SK-N-SH (cell line): ENCODE measurements around the gene SMIM14. TPM values are rescaled to one million over a fixed set of nuclear protein-coding genes. Genes with fewer than 3 reads are reported as not detected.

Experiments used
- CTCF ChIA-PET: fragments of 300-600, 350-600 bp; formaldehyde crosslinking; extraction: SDS; loops from one replicate; lab custom pipeline; 2021; lab: Yijun Ruan, JAX
- POLR2A ChIA-PET: fragments of 350-600 bp; sonication (Branson Sonifier 250); formaldehyde crosslinking; extraction: SDS; loops from one replicate; lab custom pipeline; 2020; ENCODE audit warnings: antibody characterized with exemption, inconsistent platforms; lab: Yijun Ruan, JAX
- DNase-seq: peaks from one replicate; pipeline ENCODE4 v3.0.0; 2012
- H2AFZ ChIP-seq: fragments of 200-600 bp; sonication (generic); 2 replicates; pipeline ENCODE4 v1.8.1; 2016; ENCODE audit warnings: antibody characterized with exemption, mild to moderate bottlenecking, low read depth
- H3F3A ChIP-seq: fragments of 200-600 bp; sonication (generic); replicated peaks from 2 replicates; pipeline ENCODE3; 2016; ENCODE audit warnings: antibody characterized with exemption, mild to moderate bottlenecking; ENCODE audit not compliant: insufficient read depth
- H3K27ac ChIP-seq, 2 experiments: fragments of 200-500 bp in 1 of 2; fragments of 200-600 bp in 1 of 2; sonication (Bioruptor generic) in 1 of 2; sonication (generic), shearing (Covaris generic) in 1 of 2; 2 replicates each; pipeline versions ENCODE4 v1.5.1 to v1.6.1; 2014 to 2016; ENCODE audit warnings: low read depth in 2 of 2, inconsistent platforms in 1 of 2, low read length in 1 of 2, mild to moderate bottlenecking in 1 of 2, mixed read lengths in 1 of 2
- H3K27me3 ChIP-seq: fragments of 200-600 bp; sonication (generic), shearing (Covaris generic); 2 replicates; pipeline ENCODE4 v1.6.1; 2016; ENCODE audit warnings: mixed run types; ENCODE audit not compliant: insufficient read depth
- H3K36me3 ChIP-seq, 2 experiments: fragments of 200-500 bp in 1 of 2; fragments of 200-600 bp in 1 of 2; sonication (Bioruptor generic) in 1 of 2; sonication (generic) in 1 of 2; replicated peaks in 1 of 2; 2 replicates each; pipeline versions ENCODE3 to v1.5.1; 2014 to 2016; ENCODE audit warnings: low read length in 1 of 2, mild to moderate bottlenecking in 1 of 2; ENCODE audit not compliant: insufficient read depth in 2 of 2, control insufficient read depth in 1 of 2
- H3K4me1 ChIP-seq, 2 experiments: fragments of 200-500 bp in 1 of 2; fragments of 200-600 bp in 1 of 2; sonication (Bioruptor generic) in 1 of 2; sonication (generic), shearing (Covaris generic) in 1 of 2; 2 replicates each; pipeline versions ENCODE4 v1.5.1 to v1.6.1; 2014 to 2016; ENCODE audit warnings: low read depth in 1 of 2, low read length in 1 of 2, mixed run types in 1 of 2; ENCODE audit not compliant: insufficient read depth in 2 of 2, control insufficient read depth in 1 of 2
- H3K4me2 ChIP-seq: fragments of 200-600 bp; sonication (generic), shearing (Covaris generic); 2 replicates; pipeline ENCODE4 v1.6.1; 2017; ENCODE audit warnings: mixed run types
- H3K4me3 ChIP-seq, 2 experiments: fragments of 200-500 bp in 1 of 2; fragments of 200-600 bp in 1 of 2; sonication (Bioruptor generic) in 1 of 2; sonication (generic), shearing (Covaris generic) in 1 of 2; 2 replicates each; pipeline versions ENCODE4 v1.5.1 to v1.8.1; 2014 to 2016; ENCODE audit warnings: low read depth in 2 of 2, inconsistent platforms in 1 of 2, low read length in 1 of 2, mild to moderate bottlenecking in 1 of 2, mixed read lengths in 1 of 2, moderate library complexity in 1 of 2
- H3K79me2 ChIP-seq: fragments of 200-600 bp; sonication (generic); 2 replicates; pipeline ENCODE4 v1.8.1; 2017; ENCODE audit warnings: mild to moderate bottlenecking; ENCODE audit not compliant: insufficient read depth
- H3K9ac ChIP-seq: fragments of 200-600 bp; sonication (generic); 2 replicates; pipeline ENCODE4 v1.6.1; 2017; ENCODE audit warnings: mixed run types
- H3K9me2 ChIP-seq: fragments of 200-600 bp; sonication (generic); 2 replicates; pipeline ENCODE4 v1.6.1; 2017; ENCODE audit warnings: mixed run types
- H3K9me3 ChIP-seq: fragments of 200-600 bp; sonication (generic); 2 replicates; pipeline ENCODE4 v1.6.1; 2017; ENCODE audit warnings: mixed run types, mild to moderate bottlenecking, moderate library complexity
- H4K20me1 ChIP-seq: fragments of 200-600 bp; sonication (generic); 2 replicates; pipeline ENCODE4 v1.6.1; 2017; ENCODE audit warnings: mild to moderate bottlenecking, mixed run types; ENCODE audit not compliant: insufficient read depth
- CHD2 ChIP-seq: fragments of 150-350 bp; IDR thresholded peaks from 2 replicates; pipeline ENCODE4 v1.6.1; 2018; ENCODE audit warnings: low read length; ENCODE audit not compliant: partially characterized antibody
- CTCF ChIP-seq: fragments of 200-600 bp; sonication (generic); IDR thresholded peaks from 2 replicates; pipeline ENCODE4 v1.6.1; 2017; ENCODE audit warnings: antibody characterized with exemption, mild to moderate bottlenecking, moderate library complexity
- ELF1 ChIP-seq: IDR thresholded peaks from 2 replicates; pipeline ENCODE4 v1.4.0; 2012
- EP300 ChIP-seq, 2 experiments: IDR thresholded peaks; 2 replicates each; pipeline versions ENCODE4 v1.4.0 to v1.6.1; 2012; ENCODE audit warnings: borderline replicate concordance in 1 of 2, low read depth in 1 of 2, low read length in 1 of 2
- EZH2phosphoT487 ChIP-seq: fragments of 200-600 bp; sonication (generic); IDR thresholded peaks from 2 replicates; pipeline ENCODE4 v1.6.1; 2017; ENCODE audit warnings: low read depth, mixed run types, mild to moderate bottlenecking, antibody characterized with exemption, moderate library complexity, borderline replicate concordance
- FOXM1 ChIP-seq: IDR thresholded peaks from 2 replicates; pipeline ENCODE4 v1.4.0; 2012; ENCODE audit warnings: low read depth, mild to moderate bottlenecking
- GABPA ChIP-seq: IDR thresholded peaks from 2 replicates; pipeline ENCODE4 v1.4.0; 2012; ENCODE audit warnings: low read depth, mild to moderate bottlenecking
- IRF3 ChIP-seq: fragments of 150-350 bp; IDR thresholded peaks from 2 replicates; pipeline ENCODE4 v1.6.1; 2016; ENCODE audit warnings: mild to moderate bottlenecking, low read depth, low read length
- MEF2A ChIP-seq: IDR thresholded peaks from 2 replicates; pipeline ENCODE4 v1.4.0; 2012; ENCODE audit warnings: low read depth, borderline replicate concordance
- NFIC ChIP-seq: IDR thresholded peaks from 2 replicates; pipeline ENCODE4 v1.4.0; 2012; ENCODE audit warnings: borderline replicate concordance
- RCOR1 ChIP-seq: fragments of 150-350 bp; IDR thresholded peaks from 2 replicates; pipeline ENCODE4 v1.6.1; 2017; ENCODE audit warnings: antibody characterized with exemption, low read length
- RFX5 ChIP-seq: IDR thresholded peaks from 2 replicates; pipeline ENCODE4 v1.6.1; 2012; ENCODE audit warnings: mild to moderate bottlenecking, improper control_type of control experiment, low read length
- RXRA ChIP-seq: IDR thresholded peaks from 2 replicates; pipeline ENCODE4 v1.4.0; 2012; ENCODE audit warnings: low read depth, mild to moderate bottlenecking, borderline replicate concordance
- SIN3A ChIP-seq: IDR thresholded peaks from 2 replicates; pipeline ENCODE4 v1.6.1; 2012; ENCODE audit warnings: low read depth, mild to moderate bottlenecking, low read length, moderate library complexity, borderline replicate concordance
- TAF1 ChIP-seq: IDR thresholded peaks from 2 replicates; pipeline ENCODE4 v1.6.1; 2012; ENCODE audit warnings: low read depth, mild to moderate bottlenecking, low read length, moderate library complexity, borderline replicate concordance
- TEAD4 ChIP-seq: IDR thresholded peaks from 2 replicates; pipeline ENCODE4 v1.4.0; 2012; ENCODE audit warnings: mild to moderate bottlenecking, borderline replicate concordance; ENCODE audit not compliant: insufficient read depth
- USF1 ChIP-seq: IDR thresholded peaks from 2 replicates; pipeline ENCODE4 v1.4.0; 2012; ENCODE audit warnings: low read depth, borderline replicate concordance
- USF2 ChIP-seq: fragments of 150-350 bp; IDR thresholded peaks from 2 replicates; pipeline ENCODE4 v1.6.1; 2017; ENCODE audit warnings: antibody characterized with exemption, low read length, low read depth, borderline replicate concordance
- YY1 ChIP-seq: IDR thresholded peaks from 2 replicates; pipeline ENCODE4 v1.4.0; 2012; ENCODE audit warnings: low read depth, mild to moderate bottlenecking
- WGBS: methylation state at CpG from one replicate; pipeline ENCODE4 v1.1.6; 2017; ENCODE audit warnings: low lambda C conversion rate; 5-methylcytosine and 5-hydroxymethylcytosine counted together
- polyA plus RNA-seq, 3 experiments: library from polyadenylated mRNA; depleted of rRNA; stranded (reverse); fragments of >200 nt; gene quantifications; 2 replicates each; pipeline ENCODE4 v1.2.3, GENCODE V29; 2012

Gene SMIM14
- polyA plus RNA-seq, 1 of the 3 experiments (the other 2 are of a cell fraction) = 12.6 TPM

GRCh38 chr4:39620551-39621313, 17.9 kb downstream of the SMIM14 start:
- H3K4me1 ChIP-seq = peaks cover 0 to 14% of the 10 kb centered on the region in 2 experiments; a peak in 3 of 4 replicates
- peaks cover 52% of the 10 kb centered on the region for H3K79me2 ChIP-seq
- no peaks in the 10 kb centered on the region for H3K9me3 ChIP-seq
- H3K9ac ChIP-seq = peak overlapping the region; percentile 26; the same call in 1 of the 2 replicates
- H3K4me3 ChIP-seq = peak overlapping the region in 1 of 2 experiments; percentile 4; a peak in 1 of 4 replicates
- CTCF ChIA-PET = interaction anchor here (0.9 kb wide), 1 partner anchor 12 kb away, joined by 4 read pairs; no protein-coding TSS in a partner anchor
- H3K27ac ChIP-seq = peak overlapping the region; percentile 56 to 89; a peak in 3 of 4 replicates
- H3K4me2 ChIP-seq = peak overlapping the region; percentile 53; the same call in 1 of the 2 replicates
- H3K9me2 ChIP-seq = no peaks in the 10 kb centered on the region
- no peak for DNase-seq
- peaks cover 0 to 4% of the 10 kb centered on the region in 2 experiments for H3K36me3 ChIP-seq
- TF ChIP-seq RXRA (no peak), EP300 (IDR thresholded peaks at IDR 0.05; ENCODE audit: borderline replicate concordance in 1 of 2, low read depth in 1 of 2, low read length in 1 of 2) (no peak), FOXM1 (no peak), TAF1 (no peak), USF1 (no peak), YY1 (no peak), ELF1 (no peak), CHD2 (no peak), EZH2phosphoT487 (no peak), TEAD4 (no peak), RFX5 (no peak), USF2 (no peak), GABPA (no peak), CTCF (no peak), IRF3 (no peak), MEF2A (no peak), NFIC (no peak), RCOR1 (no peak), SIN3A (no peak)
- H2AFZ ChIP-seq = peak overlapping the region; percentile 74; the same call in 1 of the 2 replicates
- POLR2A ChIA-PET = no interaction called here
- H3K27me3 ChIP-seq = no peaks in the 10 kb centered on the region
- WGBS = 59% methylated on average over 4 of the region's 4 CpGs
- peaks cover 62% of the 10 kb centered on the region for H3F3A ChIP-seq
- H4K20me1 ChIP-seq = no peaks in the 10 kb centered on the region
